Measurements from ENCODE around the gene NEGR1.

GRCh38 chr1:71831646-71832045, 450.7 kb downstream of the NEGR1 start:
- TF ChIP-seq, protein P1, sequence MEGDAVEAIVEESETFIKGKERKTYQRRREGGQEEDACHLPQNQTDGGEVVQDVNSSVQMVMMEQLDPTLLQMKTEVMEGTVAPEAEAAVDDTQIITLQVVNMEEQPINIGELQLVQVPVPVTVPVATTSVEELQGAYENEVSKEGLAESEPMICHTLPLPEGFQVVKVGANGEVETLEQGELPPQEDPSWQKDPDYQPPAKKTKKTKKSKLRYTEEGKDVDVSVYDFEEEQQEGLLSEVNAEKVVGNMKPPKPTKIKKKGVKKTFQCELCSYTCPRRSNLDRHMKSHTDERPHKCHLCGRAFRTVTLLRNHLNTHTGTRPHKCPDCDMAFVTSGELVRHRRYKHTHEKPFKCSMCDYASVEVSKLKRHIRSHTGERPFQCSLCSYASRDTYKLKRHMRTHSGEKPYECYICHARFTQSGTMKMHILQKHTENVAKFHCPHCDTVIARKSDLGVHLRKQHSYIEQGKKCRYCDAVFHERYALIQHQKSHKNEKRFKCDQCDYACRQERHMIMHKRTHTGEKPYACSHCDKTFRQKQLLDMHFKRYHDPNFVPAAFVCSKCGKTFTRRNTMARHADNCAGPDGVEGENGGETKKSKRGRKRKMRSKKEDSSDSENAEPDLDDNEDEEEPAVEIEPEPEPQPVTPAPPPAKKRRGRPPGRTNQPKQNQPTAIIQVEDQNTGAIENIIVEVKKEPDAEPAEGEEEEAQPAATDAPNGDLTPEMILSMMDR (IDR thresholded peaks at IDR 0.05; ENCODE audit: poor library complexity, severe bottlenecking): no peak
- TF ChIP-seq RAD21 (conservative IDR thresholded peaks at IDR 0.05) (no peak), EZH2 (IDR thresholded peaks at IDR 0.05; ENCODE audit: borderline replicate concordance, insufficient read depth, low read length, poor library complexity, severe bottlenecking) (no peak), EP300 (conservative IDR thresholded peaks at IDR 0.05; ENCODE audit: poor library complexity, severe bottlenecking) (no peak), POLR2AphosphoS5 (IDR thresholded peaks at IDR 0.05) (no peak), TAF1 (IDR thresholded peaks at IDR 0.05; ENCODE audit: low read depth) (no peak), MXI1 (conservative IDR thresholded peaks at IDR 0.05; ENCODE audit: poor library complexity, severe bottlenecking) (no peak)
